ENCODE measurements around the gene NUMBL.

Gene NUMBL

DNA sequence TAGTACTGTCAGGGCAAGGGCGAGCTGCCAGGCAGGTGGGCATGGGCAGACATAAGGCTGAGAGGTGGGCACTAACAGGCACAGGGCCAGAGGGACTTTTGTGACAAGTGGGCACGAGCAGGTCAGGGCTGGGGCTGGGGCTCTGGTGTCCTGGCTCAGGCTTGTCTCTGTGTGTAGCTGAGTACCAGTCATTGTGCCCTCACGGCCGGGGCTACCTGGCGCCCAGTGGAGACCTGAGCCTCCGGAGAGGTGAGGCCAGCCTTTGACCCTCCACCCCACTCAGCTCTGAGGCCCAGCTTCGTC is 67.7 kb downstream of the NUMBL start:
- TF ChIP-seq TAF1 (IDR thresholded peaks at IDR 0.05; ENCODE audit: borderline replicate concordance, insufficient read depth, low read length): no peak
- no peak for TF ChIP-seq SIN3A (IDR thresholded peaks at IDR 0.05; ENCODE audit: borderline replicate concordance, insufficient read depth, low read length)
- TF ChIP-seq, protein P1, sequence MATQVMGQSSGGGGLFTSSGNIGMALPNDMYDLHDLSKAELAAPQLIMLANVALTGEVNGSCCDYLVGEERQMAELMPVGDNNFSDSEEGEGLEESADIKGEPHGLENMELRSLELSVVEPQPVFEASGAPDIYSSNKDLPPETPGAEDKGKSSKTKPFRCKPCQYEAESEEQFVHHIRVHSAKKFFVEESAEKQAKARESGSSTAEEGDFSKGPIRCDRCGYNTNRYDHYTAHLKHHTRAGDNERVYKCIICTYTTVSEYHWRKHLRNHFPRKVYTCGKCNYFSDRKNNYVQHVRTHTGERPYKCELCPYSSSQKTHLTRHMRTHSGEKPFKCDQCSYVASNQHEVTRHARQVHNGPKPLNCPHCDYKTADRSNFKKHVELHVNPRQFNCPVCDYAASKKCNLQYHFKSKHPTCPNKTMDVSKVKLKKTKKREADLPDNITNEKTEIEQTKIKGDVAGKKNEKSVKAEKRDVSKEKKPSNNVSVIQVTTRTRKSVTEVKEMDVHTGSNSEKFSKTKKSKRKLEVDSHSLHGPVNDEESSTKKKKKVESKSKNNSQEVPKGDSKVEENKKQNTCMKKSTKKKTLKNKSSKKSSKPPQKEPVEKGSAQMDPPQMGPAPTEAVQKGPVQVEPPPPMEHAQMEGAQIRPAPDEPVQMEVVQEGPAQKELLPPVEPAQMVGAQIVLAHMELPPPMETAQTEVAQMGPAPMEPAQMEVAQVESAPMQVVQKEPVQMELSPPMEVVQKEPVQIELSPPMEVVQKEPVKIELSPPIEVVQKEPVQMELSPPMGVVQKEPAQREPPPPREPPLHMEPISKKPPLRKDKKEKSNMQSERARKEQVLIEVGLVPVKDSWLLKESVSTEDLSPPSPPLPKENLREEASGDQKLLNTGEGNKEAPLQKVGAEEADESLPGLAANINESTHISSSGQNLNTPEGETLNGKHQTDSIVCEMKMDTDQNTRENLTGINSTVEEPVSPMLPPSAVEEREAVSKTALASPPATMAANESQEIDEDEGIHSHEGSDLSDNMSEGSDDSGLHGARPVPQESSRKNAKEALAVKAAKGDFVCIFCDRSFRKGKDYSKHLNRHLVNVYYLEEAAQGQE (IDR thresholded peaks at IDR 0.05; ENCODE audit: insufficient read depth in 1 of 2, low read depth in 2 of 2, low read length in 2 of 2): no peak
- TF ChIP-seq POLR2AphosphoS5 (IDR thresholded peaks at IDR 0.05; ENCODE audit: low read depth, low read length): no peak; the same call in 1 of the 2 replicates
- no peak for TF ChIP-seq FOXP2 (optimal IDR thresholded peaks at IDR 0.05; ENCODE audit: borderline replicate concordance, extremely low read depth, extremely low read length, insufficient read depth)

DNA sequence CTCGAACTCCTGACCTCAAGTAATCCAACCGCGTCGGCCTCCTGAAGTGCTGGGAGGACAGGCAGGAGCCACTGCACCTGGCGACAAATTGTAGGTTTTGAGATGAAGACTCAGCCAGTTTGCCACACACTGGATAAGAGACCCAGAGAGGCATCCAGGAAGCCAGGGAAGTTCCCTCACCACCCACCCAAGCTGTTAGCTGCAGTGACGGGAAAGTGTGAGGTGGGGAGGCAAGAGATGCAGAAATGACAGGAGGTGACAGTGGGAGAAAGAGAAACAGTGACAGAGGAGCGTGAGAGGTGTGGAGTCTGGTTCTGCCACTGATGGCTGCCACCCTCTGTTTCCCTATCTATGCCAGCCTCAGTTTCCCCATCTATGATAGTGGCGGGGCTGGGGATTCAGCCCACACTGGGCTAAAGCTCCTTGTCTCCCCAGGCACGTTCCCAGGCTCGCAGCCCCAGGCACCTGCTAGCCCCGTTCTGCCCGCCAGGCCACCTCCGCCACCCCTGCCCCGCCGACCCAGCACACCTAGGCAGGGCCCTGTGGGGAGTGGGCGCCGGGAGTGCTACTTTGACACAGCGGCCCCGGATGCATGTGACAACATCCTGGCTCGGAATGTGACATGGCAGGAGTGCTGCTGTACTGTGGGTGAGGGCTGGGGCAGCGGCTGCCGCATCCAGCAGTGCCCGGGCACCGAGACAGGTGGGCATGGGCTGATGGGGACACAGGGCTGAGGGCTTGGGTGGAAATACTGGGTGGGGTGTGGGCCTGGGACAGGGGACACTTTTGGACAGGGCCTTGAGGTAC is 68.3 kb downstream of the NUMBL start:
- no peak for TF ChIP-seq TAF1 (IDR thresholded peaks at IDR 0.05; ENCODE audit: borderline replicate concordance, insufficient read depth, low read length)
- TF ChIP-seq FOXP2 (optimal IDR thresholded peaks at IDR 0.05; ENCODE audit: borderline replicate concordance, extremely low read depth, extremely low read length, insufficient read depth): no peak
- no peak; the same call in 1 of the 2 replicates for TF ChIP-seq POLR2AphosphoS5 (IDR thresholded peaks at IDR 0.05; ENCODE audit: low read depth, low read length)
- no peak for TF ChIP-seq SIN3A (IDR thresholded peaks at IDR 0.05; ENCODE audit: borderline replicate concordance, insufficient read depth, low read length)
- TF ChIP-seq, protein P1 (IDR thresholded peaks at IDR 0.05; ENCODE audit: insufficient read depth in 1 of 2, low read depth in 2 of 2, low read length in 2 of 2): no peak

DNA sequence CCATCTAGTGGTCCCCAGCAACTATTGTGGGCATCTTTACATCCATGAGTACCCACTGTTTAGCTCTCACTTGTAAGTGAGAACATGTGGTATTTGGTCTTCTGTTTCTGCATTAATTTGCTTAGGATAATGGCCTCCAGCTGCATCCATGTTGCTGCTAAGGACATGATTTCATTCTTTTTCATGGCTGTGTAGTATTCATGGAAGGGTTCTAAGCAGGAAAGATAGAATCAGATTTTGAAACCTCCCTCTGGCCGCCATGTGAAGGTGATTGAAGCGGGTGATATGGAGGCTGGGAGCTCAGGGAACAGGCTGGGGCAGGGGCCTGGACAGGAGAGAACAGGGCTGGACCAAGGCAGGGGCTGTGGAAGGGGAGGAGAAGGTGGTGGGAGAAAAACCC is 69.2 kb downstream of the NUMBL start:
- TF ChIP-seq, protein P1 (IDR thresholded peaks at IDR 0.05; ENCODE audit: insufficient read depth in 1 of 2, low read depth in 2 of 2, low read length in 2 of 2): no peak
- TF ChIP-seq POLR2AphosphoS5 (IDR thresholded peaks at IDR 0.05; ENCODE audit: low read depth, low read length) (no peak), FOXP2 (optimal IDR thresholded peaks at IDR 0.05; ENCODE audit: borderline replicate concordance, extremely low read depth, extremely low read length, insufficient read depth) (no peak)

DNA sequence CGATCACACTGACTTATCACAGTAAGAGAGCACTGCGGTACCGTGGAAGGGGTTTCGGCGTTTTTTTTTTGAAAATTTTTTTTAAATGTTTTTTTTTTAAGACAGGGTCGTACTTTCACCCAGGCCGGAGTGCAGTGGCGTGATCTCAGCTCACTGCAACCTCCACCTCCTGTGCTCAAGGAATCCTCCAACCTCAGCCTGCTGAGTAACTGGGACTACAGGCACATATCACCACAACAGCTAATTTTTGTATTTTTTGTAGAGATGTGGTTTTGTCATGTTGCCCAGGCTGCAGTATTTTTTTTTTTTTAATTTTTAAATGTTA is 70.3 kb downstream of the NUMBL start:
- TF ChIP-seq, protein P1 (IDR thresholded peaks at IDR 0.05; ENCODE audit: insufficient read depth in 1 of 2, low read depth in 2 of 2, low read length in 2 of 2): no peak
- TF ChIP-seq POLR2AphosphoS5 (IDR thresholded peaks at IDR 0.05; ENCODE audit: low read depth, low read length): no peak
- TF ChIP-seq FOXP2 (optimal IDR thresholded peaks at IDR 0.05; ENCODE audit: borderline replicate concordance, extremely low read depth, extremely low read length, insufficient read depth): no peak
- TF ChIP-seq SIN3A (IDR thresholded peaks at IDR 0.05; ENCODE audit: borderline replicate concordance, insufficient read depth, low read length): no peak
- no peak for TF ChIP-seq TAF1 (IDR thresholded peaks at IDR 0.05; ENCODE audit: borderline replicate concordance, insufficient read depth, low read length)
